Activated CD4-positive, alpha-beta T cell treated with anti-CD3 and anti-CD28 coated beads, Interleukin-2, Interleukin-4, amounts not matched to agents 100 ng/mL and 50 ng/mL, durations not matched to agents 16 hours and 8 hours (primary cell): Measurements from ENCODE around the gene DAB2IP.

Source experiments
- DNase-seq: peaks from one replicate; pipeline ENCODE4 v3.0.0-alpha.2; 2020; ENCODE audit warnings: low spot score

Gene DAB2IP

DNA sequence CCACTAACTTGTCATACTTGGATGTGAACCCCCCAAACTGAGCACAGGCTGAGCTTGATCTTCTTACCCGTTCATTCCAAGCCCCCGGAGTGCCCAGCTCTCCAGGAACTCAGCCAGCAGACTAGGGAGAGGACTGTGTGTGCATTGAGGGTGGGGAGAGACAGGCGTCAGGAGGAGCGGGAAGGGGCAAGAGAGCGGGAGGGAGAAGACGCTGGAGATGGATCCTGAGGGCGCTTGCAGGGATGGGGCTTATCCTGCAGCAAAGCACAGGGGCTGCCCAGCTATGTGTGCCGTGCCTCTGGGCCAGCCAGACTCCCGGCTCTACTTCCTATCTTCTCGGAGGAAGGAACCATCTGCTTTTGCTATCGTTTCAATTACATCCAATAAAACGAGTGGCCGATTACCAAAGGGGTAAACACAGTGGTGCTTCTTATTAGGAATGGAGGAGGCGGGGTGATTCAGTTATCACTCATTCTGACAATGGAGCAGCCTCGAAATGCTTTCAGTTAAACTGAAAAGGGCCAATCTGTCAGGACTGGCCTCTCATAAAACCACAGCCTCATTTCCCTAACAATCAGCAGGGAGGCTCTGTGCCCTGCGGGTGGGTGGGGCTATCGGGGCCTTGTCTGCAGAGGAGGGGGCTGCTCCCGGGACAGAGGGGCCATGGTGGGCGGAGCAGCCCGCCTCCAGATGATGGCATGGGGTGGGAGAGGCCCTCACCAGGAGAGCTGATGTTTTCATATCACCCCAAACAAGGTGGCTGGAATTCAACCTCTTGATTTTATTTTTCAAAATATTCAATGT lies 168.2 kb downstream of the DAB2IP start:
- DNase-seq, result no peak

DNA sequence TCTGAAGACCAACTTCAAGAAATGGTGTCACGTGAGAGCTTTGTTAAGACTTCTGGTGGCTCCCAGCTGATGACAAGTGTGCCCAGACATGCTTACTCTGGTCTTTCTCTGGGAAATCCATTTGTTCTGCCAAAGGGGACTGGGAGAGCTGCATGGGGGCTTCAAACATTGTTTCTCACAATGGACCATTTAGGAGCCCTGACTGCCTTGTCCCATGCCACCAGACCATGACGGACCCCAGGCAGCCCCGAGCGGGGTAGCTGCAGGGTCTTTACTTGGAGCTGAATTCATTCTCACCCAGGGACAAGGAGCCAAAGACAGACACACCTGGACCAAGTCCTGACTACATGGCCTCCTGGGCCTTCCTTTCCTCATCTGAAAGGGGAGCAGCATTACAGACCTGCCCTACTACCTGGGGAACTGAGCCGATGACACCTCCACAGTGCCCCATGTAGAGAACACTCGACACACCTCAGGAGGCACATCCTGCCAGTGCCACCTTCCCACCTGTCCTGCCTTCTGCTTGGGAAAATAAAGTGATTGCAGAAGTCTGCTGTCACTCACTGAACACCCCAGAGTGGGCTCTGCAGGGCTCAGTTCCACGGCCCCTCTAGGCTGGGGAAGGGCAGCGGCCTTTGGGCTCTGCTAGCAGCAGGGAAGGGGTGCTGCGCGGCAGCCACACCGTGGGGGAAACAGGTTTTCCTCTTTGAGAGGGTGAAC lies 169.0 kb downstream of the DAB2IP start:
- no peak for DNase-seq

DNA sequence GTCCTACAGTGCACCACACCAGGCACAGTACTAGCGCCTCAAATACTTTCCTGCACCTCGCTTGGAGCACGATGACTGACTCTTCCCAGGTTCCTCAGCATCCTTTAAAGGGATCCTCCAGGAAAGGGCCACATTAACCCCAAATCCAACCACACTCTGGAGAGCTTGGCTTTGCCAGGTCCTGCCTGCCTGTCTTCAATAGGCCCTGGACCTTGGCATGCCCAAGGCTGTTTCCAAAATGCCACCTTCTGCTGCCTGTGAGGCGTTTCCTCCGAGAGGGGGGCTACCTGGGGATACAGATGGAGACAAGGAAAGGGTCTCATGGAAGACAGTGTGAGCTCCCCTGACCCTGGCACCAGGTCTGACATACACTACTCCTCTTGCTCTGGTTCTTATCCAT lies 169.9 kb downstream of the DAB2IP start:
- DNase-seq, result no peak

DNA sequence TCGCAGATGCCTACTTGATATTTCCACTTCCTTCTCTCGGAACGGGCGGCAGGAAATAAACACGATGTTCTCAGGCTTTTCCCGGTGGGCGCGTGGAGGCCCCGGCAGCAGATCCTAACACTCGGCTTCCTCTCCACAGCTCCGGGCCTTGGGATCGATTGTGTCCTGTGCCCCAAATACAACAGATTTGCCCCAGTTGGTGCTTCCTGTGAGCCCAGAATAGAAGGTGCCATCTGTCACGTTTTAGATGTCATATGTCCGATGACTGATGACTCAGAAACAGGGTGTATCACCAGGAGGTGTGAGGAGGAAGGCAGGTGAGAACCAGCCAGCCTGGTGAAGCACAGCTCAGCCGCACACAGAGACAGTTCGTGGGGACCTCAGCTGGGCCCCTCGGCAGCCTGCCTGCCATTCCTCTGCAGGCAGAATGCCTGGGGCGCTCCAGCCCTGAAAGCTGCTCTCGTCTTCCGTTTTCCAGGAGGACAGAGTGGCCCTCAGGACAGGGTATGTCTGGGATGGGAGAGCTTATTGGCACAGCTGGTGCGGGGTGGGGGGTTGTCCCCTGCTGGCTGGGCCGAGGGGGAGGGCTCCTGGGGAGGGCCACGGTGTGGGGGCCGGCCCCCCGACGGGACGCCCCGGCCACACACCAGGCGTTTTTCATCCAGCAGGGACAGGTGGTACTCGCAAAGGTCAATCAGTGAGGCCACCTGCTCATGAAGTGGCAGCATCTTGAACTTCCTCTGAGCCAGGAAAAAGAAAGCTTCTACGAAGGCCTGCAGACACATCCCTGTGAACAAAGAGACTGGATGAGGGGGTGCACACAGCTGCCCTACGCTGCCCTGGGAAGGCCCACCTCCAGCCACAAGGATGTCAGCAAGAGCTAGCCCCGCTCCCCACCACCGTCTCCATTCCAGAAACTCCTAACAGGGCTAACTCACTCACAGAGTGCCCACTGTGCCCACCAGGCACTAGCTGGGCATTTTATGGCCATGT lies 171.0 kb downstream of the DAB2IP start:
- DNase-seq, result no peak

DNA sequence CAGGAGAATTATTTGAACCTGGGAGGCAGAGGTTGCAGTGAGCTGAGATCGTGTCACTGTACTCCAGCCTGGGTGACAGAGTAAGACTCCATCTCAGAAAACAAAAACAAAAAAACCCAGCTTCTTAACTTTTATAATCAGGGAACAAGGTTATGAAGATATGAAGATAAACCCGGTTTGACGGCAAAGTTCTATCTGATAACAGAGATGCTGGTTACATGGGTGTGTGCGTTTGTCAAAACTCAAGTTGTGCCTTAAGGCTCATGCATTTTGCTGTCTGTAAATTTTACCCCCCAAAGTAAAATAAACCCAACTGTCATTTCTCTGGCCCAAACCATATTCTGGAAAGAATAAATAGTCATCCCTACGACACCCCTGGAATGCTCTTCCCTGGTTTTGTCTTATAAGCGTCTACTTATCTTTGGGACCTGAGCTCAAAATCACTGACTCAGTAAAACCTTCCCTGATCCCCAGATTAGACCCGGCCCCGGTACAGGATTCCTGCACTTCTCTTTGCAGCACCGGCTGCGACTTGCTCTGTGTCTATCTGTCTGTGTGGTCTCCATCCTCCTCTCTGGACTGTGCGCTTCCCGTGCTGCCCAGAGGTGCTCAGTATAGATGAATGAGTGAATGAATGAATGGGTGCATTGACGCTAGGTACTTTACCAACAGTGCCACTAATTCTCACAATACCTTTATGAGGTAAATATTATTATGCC lies 172.2 kb downstream of the DAB2IP start:
- no peak for DNase-seq

DNA sequence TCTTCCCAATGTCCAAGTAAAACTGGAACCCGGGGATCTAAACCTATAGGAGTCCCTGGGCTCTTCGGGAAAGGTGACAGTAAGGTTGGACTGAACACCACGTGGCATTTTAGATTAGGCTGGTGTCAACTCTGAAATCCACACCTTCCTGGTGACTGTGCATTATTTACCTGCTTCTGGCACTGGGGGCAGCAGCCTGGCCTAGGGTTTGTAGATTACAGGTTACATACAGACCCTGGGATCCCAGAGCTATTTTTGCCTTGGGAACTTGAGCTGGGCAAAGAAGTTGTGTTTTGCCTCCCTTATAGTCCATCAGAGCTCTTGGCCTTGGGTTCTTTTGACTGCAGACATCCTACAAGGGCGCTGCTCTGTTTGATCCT lies 173.2 kb downstream of the DAB2IP start:
- DNase-seq, result no peak

DNA sequence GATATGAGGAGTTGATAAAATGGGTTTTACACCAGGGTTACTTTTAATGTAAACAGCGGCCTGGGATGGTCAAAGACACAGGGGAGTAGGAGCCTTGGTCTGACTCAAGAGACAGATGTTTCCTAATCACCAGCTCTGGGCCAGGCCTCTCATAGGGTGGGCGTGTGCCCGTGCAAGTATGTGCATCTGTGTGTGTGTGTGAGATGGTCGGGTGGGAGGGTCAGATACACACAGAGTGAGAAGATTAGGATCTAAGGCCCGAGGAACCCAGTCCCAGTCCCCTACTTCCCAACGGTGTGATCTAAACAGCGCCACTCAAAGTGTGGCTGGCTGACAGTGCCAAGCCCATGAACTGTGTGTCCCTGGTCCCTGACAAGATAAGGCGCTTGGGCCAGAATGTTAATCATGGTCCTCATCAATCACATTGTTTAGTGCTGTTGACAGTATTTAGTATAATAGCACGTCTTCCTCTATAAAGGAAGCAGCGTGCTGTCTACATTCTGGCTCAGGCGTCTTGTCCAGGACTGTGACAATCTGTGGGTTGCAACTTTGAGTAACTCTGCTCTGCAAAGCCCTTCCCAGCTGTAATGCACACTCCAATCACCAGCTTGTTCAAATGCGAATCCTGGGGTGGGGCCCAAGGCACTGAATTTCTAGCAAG lies 173.7 kb downstream of the DAB2IP start:
- no peak for DNase-seq

DNA sequence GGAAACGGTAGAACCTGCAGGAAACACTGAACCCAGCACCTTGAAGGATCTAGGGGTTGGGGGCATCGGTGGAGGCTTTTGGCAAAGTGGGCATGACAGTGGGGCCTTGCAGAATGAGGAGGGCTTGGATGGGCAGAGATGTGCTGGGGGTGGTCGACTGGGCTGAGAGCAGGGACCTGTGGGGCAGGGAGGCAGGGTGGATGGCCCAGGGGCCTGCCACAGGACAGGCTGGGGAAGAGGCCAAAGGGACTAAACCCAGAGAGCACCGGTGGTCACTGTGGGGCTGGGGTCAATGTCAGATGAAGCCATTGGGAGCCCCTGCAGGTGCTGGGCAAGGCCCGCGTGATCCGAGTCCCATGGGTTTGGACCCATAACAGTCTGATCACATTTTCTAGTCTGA lies 175.3 kb downstream of the DAB2IP start:
- DNase-seq, result no peak

DNA sequence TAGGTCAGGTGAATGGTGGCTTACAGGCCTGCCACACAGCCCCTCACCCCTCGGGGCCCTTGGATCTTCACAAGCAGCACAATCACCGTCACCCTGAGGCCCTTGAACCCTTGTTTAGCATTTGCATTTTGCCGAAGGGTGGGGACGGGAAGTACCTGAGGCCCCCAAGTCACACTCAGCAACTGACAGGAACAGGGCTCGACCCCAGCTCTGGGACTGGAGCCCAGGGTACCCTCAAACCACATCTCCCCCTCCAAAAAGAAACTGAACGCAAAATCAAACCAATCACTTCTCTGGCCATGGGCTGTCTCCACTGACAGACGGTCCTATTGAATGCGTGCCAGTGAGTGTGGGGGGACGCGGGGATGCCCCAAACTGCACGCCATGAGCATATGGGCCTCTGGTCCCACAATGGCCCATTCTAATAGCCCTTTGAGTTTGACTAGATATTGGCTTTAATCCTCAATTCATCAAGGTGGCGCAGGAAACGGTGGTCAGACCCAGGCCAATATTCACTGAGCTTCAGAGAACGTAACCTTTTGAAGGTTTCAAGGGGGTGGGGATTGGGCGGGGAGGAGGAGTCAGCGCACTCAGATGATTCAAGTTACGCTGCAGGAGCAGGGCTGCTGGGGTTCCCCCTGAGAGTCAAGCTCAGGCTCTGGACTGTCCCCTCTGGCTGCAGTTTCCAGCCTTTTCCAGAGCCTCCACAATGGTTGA lies 176.0 kb downstream of the DAB2IP start:
- DNase-seq, result no peak

DNA sequence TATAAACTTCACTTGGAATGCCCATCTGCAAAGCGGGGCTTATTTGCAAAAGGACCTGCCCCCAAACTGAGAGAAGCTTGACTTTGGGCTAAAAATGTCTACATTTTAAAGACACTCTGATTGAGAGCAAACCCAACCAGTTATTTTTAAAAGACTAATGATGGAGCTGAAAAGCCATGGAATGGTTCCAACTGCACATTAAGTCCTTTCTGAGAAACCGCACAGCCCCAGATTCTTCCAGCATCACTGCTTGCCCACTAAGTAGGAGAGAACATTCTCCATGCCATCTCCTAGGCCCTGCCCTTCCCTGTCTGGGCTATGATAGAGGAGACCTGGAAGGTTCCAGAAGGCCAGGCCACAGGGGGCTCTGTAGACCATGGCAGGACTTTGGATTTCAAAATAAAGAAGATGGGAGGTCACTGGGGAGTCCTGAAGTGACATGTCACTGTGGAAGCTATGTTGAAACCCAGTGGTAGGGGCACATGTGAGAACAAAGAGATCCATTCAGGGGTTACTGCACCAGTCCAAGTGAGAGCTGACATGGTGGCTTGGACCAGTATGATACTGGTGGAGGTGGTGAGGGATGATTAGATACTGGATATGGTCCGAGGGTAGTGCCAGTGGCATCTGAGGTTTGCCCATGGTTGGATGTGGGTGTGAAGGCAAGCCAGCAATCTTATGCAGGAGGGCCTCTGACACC lies 179.2 kb downstream of the DAB2IP start:
- DNase-seq, result no peak

DNA sequence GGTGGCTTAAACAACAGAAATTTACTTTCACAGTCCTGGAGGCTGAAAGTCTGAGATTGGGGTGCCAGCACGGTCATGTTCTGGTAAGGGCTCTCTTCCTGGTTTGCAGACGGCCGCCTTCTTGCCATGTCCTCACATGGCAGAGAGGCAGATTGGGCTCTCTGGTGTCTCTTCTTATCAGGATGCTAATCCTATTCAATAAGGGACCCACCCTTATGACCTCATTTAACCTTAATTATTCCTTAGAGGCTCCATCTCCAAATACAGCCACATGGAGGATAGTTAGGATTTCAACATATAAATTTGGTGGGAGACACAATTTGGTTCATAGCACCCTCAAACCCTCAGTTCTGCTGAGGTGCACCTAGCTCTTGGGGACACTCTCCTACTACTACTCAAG lies 180.4 kb downstream of the DAB2IP start:
- DNase-seq, result no peak

DNA sequence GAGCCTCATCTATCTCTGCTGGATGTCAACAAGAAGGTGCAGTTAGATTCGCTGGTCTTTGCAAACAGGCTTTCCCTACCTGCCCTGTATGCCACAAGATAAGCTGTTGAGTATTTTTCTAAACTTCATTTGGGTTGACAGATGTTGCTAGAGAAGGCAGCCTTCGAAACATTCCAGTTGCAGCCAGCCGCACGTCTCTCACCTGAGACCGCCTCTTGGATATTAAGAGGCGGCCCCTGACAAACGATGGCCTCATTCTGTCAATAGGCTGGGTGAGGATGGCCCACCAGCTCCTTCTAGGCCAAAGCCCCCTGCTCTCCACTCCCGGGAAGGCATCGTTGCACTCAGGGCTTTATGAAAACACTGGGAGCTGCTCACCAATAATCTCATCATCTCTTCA lies 181.6 kb downstream of the DAB2IP start:
- no peak for DNase-seq
